GM19025 (cell line): Measurements from ENCODE around the gene CHST12.
"Not testable (repeated sequence)": the region's sequence is repeated elsewhere in the genome, so short reads cannot be mapped to it uniquely, and the experiment has no call there.

Source experiments
- ATAC-seq: cut with Tn5 transposase; IDR thresholded peaks from one replicate; pipeline ENCODE4 v1.9.1; 2021; ENCODE audit warnings: mild to moderate bottlenecking, low read depth, moderate library complexity; ENCODE audit not compliant: unreplicated experiment

The CHST12 gene

GRCh38 chr7:2377492-2377891 lies 25.9 kb upstream of the CHST12 start:
- not testable (repeated sequence) for ATAC-seq

- not testable (repeated sequence) for ATAC-seq
These were observed 25.3 kb upstream of the CHST12 start for GRCh38 chr7:2378125-2378524.

GRCh38 chr7:2379161-2379560 lies 24.2 kb upstream of the CHST12 start:
- ATAC-seq, result no peak

GRCh38 chr7:2379821-2380450 lies 23.5 kb upstream of the CHST12 start:
- no peak for ATAC-seq

GRCh38 chr7:2380461-2380860 lies 22.9 kb upstream of the CHST12 start:
- no peak for ATAC-seq

GRCh38 chr7:2381227-2381626 lies 22.2 kb upstream of the CHST12 start:
- ATAC-seq, result no peak

- ATAC-seq, result no peak
These were observed 21.4 kb upstream of the CHST12 start for GRCh38 chr7:2381881-2382509.

- ATAC-seq, result no peak
These were observed 19.7 kb upstream of the CHST12 start for GRCh38 chr7:2383543-2384274.

GRCh38 chr7:2384354-2385243 lies 18.8 kb upstream of the CHST12 start:
- ATAC-seq, result no peak

GRCh38 chr7:2386122-2386521 lies 17.3 kb upstream of the CHST12 start:
- not testable (repeated sequence) for ATAC-seq

GRCh38 chr7:2386964-2387669 lies 16.3 kb upstream of the CHST12 start:
- no peak for ATAC-seq

GRCh38 chr7:2387897-2388636 lies 15.3 kb upstream of the CHST12 start:
- no peak for ATAC-seq

GRCh38 chr7:2388637-2388954 lies 14.8 kb upstream of the CHST12 start:
- ATAC-seq, result no peak

- not testable (repeated sequence) for ATAC-seq
These were observed 13.2 kb upstream of the CHST12 start for GRCh38 chr7:2390020-2390816.

- ATAC-seq, result no peak
These were observed 9.7 kb upstream of the CHST12 start for GRCh38 chr7:2393706-2394105.

- ATAC-seq, result no peak
These were observed 8.8 kb upstream of the CHST12 start for GRCh38 chr7:2394566-2395082.

- ATAC-seq, result no peak
These were observed 4.9 kb upstream of the CHST12 start for GRCh38 chr7:2398506-2398905.

GRCh38 chr7:2399848-2400587 lies 3.4 kb upstream of the CHST12 start:
- ATAC-seq, result no peak
